ENCODE measurements around the gene TMEM151B. TPM values are rescaled to one million over a fixed set of nuclear protein-coding genes. Genes with fewer than 3 reads are reported as not detected.
A peak's percentile ranks its signal among the peaks of the same experiment; 100 is the strongest.

TMEM151B gene
- total and polyA plus RNA-seq, 9 of the 15 experiments (the other 6 are each of a cell fraction or from before 2014, with no cell fraction given), result not detected

DNA sequence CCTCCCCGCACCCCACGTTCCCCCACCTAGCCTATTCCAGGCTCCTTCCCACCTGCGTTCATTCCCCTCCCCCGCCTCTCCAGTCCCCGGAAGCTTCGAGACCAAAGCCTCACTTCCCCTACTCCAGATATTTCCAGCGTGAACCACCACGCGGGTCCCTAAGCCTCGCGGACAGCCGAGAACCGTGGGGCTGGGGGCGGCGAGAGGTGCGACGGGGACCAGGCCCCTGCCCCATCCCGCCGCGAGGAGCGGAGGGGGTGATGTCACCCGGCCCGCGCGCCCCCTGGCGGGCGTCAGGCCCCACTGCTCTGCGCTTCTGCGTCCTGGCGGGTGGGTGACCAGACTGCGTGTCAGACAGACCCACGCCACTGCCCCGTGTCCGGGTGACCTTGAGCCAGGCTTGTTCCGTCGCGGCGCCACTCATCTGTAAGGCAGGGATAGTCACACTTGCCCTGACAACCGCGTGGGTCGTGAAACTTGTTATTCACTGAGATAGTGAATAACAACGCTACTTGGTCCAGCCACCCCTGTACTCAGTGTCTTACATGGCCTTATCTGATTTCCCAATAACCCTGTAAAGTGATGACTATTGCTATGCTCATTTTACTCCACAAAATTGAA, 32.3 kb upstream of the TMEM151B start (continued):
- TF ChIP-seq KDM4B (IDR thresholded peaks at IDR 0.05; ENCODE audit: borderline replicate concordance in 2 of 2, low read depth in 1 of 2), result 0 out of 4 replicates have a peak, but pooled peaks of 1 of the 2 experiments have one; percentile 23
- TF ChIP-seq GTF2A2 (tag; IDR thresholded peaks at IDR 0.05), result no peak
- no peak for TF ChIP-seq ZNF277 (CRISPR knock-in tag; IDR thresholded peaks at IDR 0.05; ENCODE audit: borderline replicate concordance)
- peak; percentile 54; the same call in 1 of the 2 replicates for TF ChIP-seq DEAF1 (CRISPR knock-in tag; IDR thresholded peaks at IDR 0.05)
- peak; percentile 92 for TF ChIP-seq CREM (IDR thresholded peaks at IDR 0.05; ENCODE audit: low read depth)
- peak; percentile 90 for TF ChIP-seq CXXC5 (CRISPR knock-in tag; IDR thresholded peaks at IDR 0.05)
- peak; percentile 55; the same call in 1 of the 2 replicates for TF ChIP-seq ARID2 (IDR thresholded peaks at IDR 0.05)
- no peak for TF ChIP-seq BRD4 (IDR thresholded peaks at IDR 0.05)
- TF ChIP-seq THAP7 (CRISPR knock-in tag; IDR thresholded peaks at IDR 0.05), result peak; percentile 85
- TF ChIP-seq, protein P1, sequence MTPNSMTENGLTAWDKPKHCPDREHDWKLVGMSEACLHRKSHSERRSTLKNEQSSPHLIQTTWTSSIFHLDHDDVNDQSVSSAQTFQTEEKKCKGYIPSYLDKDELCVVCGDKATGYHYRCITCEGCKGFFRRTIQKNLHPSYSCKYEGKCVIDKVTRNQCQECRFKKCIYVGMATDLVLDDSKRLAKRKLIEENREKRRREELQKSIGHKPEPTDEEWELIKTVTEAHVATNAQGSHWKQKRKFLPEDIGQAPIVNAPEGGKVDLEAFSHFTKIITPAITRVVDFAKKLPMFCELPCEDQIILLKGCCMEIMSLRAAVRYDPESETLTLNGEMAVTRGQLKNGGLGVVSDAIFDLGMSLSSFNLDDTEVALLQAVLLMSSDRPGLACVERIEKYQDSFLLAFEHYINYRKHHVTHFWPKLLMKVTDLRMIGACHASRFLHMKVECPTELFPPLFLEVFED (CRISPR knock-in tag; conservative IDR thresholded peaks at IDR 0.05), result peak; percentile 11; the same call in 1 of the 2 replicates
- no peak; the same call in 1 of the 2 replicates for TF ChIP-seq TCF7 (IDR thresholded peaks at IDR 0.05; ENCODE audit: borderline replicate concordance)
- peak; percentile 26 to 58; a peak in 2 of 4 replicates for TF ChIP-seq TRIM24 (IDR thresholded peaks at IDR 0.05)
- TF ChIP-seq MED1 (CRISPR knock-in tag; IDR thresholded peaks at IDR 0.05; ENCODE audit: borderline replicate concordance), result no peak
- TF ChIP-seq KAT8 (IDR thresholded peaks at IDR 0.05; ENCODE audit: low read depth), result no peak
- TF ChIP-seq POLR2AphosphoS5 (IDR thresholded peaks at IDR 0.05; ENCODE audit: control insufficient read depth, insufficient read depth, low read depth, low read length), result 0 out of 2 replicates have a peak, but pooled peaks have one; percentile 4
- TF ChIP-seq, protein P2, sequence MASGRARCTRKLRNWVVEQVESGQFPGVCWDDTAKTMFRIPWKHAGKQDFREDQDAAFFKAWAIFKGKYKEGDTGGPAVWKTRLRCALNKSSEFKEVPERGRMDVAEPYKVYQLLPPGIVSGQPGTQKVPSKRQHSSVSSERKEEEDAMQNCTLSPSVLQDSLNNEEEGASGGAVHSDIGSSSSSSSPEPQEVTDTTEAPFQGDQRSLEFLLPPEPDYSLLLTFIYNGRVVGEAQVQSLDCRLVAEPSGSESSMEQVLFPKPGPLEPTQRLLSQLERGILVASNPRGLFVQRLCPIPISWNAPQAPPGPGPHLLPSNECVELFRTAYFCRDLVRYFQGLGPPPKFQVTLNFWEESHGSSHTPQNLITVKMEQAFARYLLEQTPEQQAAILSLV (tag; IDR thresholded peaks at IDR 0.05), result peak; percentile 44; the same call in 1 of the 2 replicates
- TF ChIP-seq AFF1 (IDR thresholded peaks at IDR 0.05; ENCODE audit: low read depth in 1 of 2, partially characterized antibody in 2 of 2), result no peak

Measured in K562 (cell line).